SK-N-MC (cell line): ENCODE measurements around the gene SHROOM3.

ENCODE experiments used
- EZH2 ChIP-seq: fragments of 200-600 bp; sonication (generic); IDR thresholded peaks from one replicate; pipeline ENCODE4 v1.6.1; 2017; ENCODE audit warnings: antibody characterized with exemption
- POLR2AphosphoS5 ChIP-seq: IDR thresholded peaks from 2 replicates; pipeline ENCODE4 v1.6.1; 2012; ENCODE audit warnings: mild to moderate bottlenecking, low read depth, low read length, borderline replicate concordance

GRCh38 chr4:76699751-76700310 lies 264.8 kb downstream of the SHROOM3 start:
- no peak for TF ChIP-seq EZH2
- no peak for TF ChIP-seq POLR2AphosphoS5
